Gastrocnemius medialis (tissue), 4 donors: ENCODE results near the gene HAUS7. TPM values are rescaled to one million over a fixed set of nuclear protein-coding genes. Genes with fewer than 3 reads are reported as not detected.
A peak's percentile ranks its signal among the peaks of the same experiment; 100 is the strongest.

ENCODE experiments used
- ATAC-seq, 2 donors: fragments of 150-250 bp; one replicate each; pipeline ENCODE4 v1.9.1; 2016
- DNase-seq, 2 donors: peaks; one replicate each; pipeline ENCODE4 v3.0.0-alpha.2; 2019
- H3K27ac ChIP-seq, 4 donors: fragments of 200-600 bp; sonication (generic); 1 replicate in 1 of 4; 2 replicates in 3 of 4; pipeline ENCODE4 v1.5.1; 2016 to 2018; ENCODE audit warnings: mild to moderate bottlenecking in 2 of 4, moderate library complexity in 1 of 4
- H3K27me3 ChIP-seq, 3 donors: fragments of 200-600 bp; sonication (generic) in 2 of 3; 1 replicate in 1 of 3; 2 replicates in 2 of 3; pipeline versions ENCODE4 v1.5.1 to v1.6.0; 2016 to 2019; ENCODE audit warnings: mild to moderate bottlenecking in 1 of 3, moderate library complexity in 1 of 3
- H3K36me3 ChIP-seq, 2 donors: fragments of 200-600 bp; sonication (generic) in 1 of 2; one replicate each; pipeline ENCODE4 v1.5.1; 2017 to 2018
- H3K4me1 ChIP-seq, 2 donors: fragments of 200-600 bp; sonication (generic) in 1 of 2; one replicate each; pipeline ENCODE4 v1.5.1; 2016 to 2017; ENCODE audit warnings: mild to moderate bottlenecking in 2 of 2
- H3K4me3 ChIP-seq, 4 donors: fragments of 200-600 bp; sonication (generic) in 3 of 4; 1 replicate in 1 of 4; 2 replicates in 3 of 4; pipeline ENCODE4 v1.5.1; 2016 to 2019; ENCODE audit warnings: mild to moderate bottlenecking in 2 of 4
- H3K9me3 ChIP-seq, 3 donors: fragments of 200-600 bp; sonication (generic) in 2 of 3; 1 replicate in 1 of 3; 2 replicates in 2 of 3; pipeline ENCODE4 v1.5.1; 2016 to 2019
- CTCF ChIP-seq, 5 experiments: fragments of 450-650 bp in 3 of 5; fragments of 200-600 bp in 2 of 5; sonication (generic) in 2 of 5; IDR thresholded peaks in 4 of 5; conservative IDR thresholded peaks in 1 of 5; 1 replicate in 4 of 5; 2 replicates in 1 of 5; pipeline ENCODE4 v1.5.1; 2016 to 2019; ENCODE audit warnings: antibody characterized with exemption in 5 of 5, mild to moderate bottlenecking in 3 of 5, moderate library complexity in 3 of 5
- POLR2A ChIP-seq, 2 donors: fragments of 450-650 bp; IDR thresholded peaks; one replicate each; pipeline ENCODE4 v1.6.1; 2017; ENCODE audit warnings: antibody characterized with exemption in 2 of 2, mild to moderate bottlenecking in 2 of 2, moderate library complexity in 2 of 2
- in situ Hi-C, 4 donors: fragments of 200-750 bp; cut with MboI; loops; one replicate each; pipeline versions ENCODE4 v1.15.0 to v1.8.0; 2017; ENCODE audit warnings: low sequenced_read_pairs in 4 of 4
- intact Hi-C: fragments of 100-400 bp; cut with DNase I; formaldehyde crosslinking; loops from one replicate; pipeline ENCODE4 v1.15.1; 2023; ENCODE audit warnings: low total_unique reads
- total RNA-seq, 4 donors: library from RNA; depleted of rRNA; stranded (reverse); fragments of >200 nt; gene quantifications; one replicate each; pipeline versions ENCODE4 v1.1.0 to v1.2.3, GENCODE V29; 2016

Gene HAUS7
- total RNA-seq, 4 donors from 2014 or later, result 10.6 to 19.8 (median 13.2) TPM

DNA sequence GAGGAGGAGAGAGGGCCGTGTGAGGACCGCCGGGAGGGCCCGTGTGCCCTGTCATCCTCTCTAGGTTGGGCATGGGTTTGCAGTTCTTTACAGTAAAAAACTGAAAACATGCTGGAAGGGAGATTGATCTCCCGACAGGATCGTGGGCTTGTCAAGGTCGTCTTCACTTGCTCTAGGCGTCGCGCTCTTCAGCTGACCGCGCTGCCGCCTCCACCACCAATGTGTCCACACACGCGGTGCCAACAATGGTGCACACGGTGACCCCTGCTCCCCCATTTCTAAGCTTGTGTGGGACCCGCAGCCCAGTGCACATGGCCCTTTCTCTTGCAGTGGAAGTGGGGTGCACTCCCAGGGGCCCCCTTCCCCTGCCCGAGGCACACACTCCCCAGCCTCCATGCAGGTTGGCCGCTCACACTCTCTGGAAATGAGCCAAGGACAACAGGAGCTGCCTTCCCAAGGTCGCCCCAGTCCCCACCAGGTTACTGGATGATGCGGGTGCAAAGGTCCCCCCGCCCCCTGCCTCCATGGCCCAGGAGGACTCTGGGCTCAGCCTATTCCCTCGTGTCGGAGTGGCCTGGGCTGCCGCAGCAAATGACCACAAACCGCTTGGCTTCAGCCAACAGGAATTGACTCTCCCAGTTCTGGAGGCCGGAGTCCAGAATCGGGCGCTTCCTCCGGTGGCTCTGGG lies 60.8 kb downstream of the HAUS7 start:
- intact Hi-C loops, result no loop called here

DNA sequence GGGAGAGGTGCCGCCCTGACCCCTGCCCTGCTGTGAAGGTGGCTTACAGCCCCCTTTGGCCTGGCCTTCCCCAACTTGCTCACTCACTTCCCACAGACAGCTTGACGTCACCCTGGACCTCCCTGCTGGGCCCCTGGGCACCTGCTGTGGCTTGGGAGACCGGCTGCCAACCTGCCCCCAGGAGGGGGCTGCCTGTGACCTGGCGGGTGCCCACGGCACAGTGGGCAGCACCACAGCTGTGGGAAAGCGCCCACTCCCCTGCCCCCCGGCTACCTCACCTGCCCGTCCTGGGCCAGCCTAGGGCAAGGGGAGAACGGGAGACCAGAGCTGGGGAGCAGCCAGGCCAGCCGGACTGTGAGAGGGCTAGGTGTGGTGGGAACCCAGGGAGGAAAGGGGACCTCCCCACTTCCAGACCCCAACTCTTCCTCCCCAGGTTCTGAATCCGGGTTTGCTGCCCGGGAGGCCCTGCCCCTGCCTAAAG lies 61.5 kb downstream of the HAUS7 start:
- Histone ChIP-seq H3K27me3 (peaks cover 0 to 14% (median 5%) of the 10 kb centered on the region in 3 donors), H3K27ac (peak overlapping the region in 1 of 4 donors; percentile 4), H3K9me3 (no peaks in the 10 kb centered on the region), H3K4me1 (no peaks in the 10 kb centered on the region), H3K4me3 (no peak overlapping the region), H3K36me3 (no peaks in the 10 kb centered on the region)
- intact Hi-C loops, result no loop called here
- DNase-seq (no peak), ATAC-seq (no peak)
- in situ Hi-C loops, result no loop called here
- TF ChIP-seq CTCF (IDR thresholded peaks at IDR 0.05 in 4 of 5, conservative IDR thresholded peaks at IDR 0.05 in 1 of 5) (no peak), POLR2A (IDR thresholded peaks at IDR 0.05) (no peak)

More for the DNA sequence above, 60.8 kb downstream of the HAUS7 start:
- in situ Hi-C loops, result no loop called here
- Histone ChIP-seq H3K36me3 (no peaks in the 10 kb centered on the region), H3K27ac (no peak overlapping the region), H3K4me1 (no peaks in the 10 kb centered on the region), H3K4me3 (no peak overlapping the region), H3K27me3 (peaks cover 0 to 14% (median 5%) of the 10 kb centered on the region in 3 donors), H3K9me3 (no peaks in the 10 kb centered on the region)
- ATAC-seq (no peak), DNase-seq (no peak)
- TF ChIP-seq POLR2A (IDR thresholded peaks at IDR 0.05) (no peak), CTCF (IDR thresholded peaks at IDR 0.05 in 4 of 5, conservative IDR thresholded peaks at IDR 0.05 in 1 of 5) (no peak)

DNA sequence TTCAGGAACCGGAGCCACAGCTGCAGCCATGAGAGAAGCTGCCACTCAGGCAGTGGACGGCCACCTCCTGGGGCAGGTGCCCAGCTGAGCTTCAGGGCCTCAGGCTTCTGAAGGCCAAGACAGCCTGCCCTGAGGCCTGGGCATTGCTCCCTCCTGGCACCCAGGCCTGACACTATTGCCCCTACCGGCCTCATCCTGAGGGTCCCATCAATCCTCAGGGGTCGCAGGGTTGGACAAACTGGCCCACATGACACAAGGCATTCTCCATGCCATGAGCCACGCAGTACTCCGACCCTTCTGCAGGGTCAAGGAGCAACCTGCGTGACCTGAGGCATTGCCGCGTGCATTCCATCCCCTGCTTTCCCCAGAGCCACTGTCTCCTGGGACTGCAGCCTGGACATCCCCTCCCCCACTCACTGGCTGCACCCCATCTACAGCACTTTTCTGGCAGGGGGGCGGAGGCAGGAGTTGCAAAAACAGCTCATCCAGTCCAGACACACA lies 62.1 kb downstream of the HAUS7 start:
- peaks cover 0 to 9% (median 5%) of the 10 kb centered on the region in 3 donors for H3K27me3 ChIP-seq
- no peaks in the 10 kb centered on the region for H3K36me3 ChIP-seq
- no peak for TF ChIP-seq POLR2A (IDR thresholded peaks at IDR 0.05)
- H3K27ac ChIP-seq, result no peak overlapping the region
- ATAC-seq, result no peak
- intact Hi-C loops (no loop called here), in situ Hi-C loops (no loop called here)
- no peaks in the 10 kb centered on the region for H3K4me1 ChIP-seq
- H3K9me3 ChIP-seq, result no peaks in the 10 kb centered on the region
- DNase-seq, result no peak
- no peak overlapping the region for H3K4me3 ChIP-seq

DNA sequence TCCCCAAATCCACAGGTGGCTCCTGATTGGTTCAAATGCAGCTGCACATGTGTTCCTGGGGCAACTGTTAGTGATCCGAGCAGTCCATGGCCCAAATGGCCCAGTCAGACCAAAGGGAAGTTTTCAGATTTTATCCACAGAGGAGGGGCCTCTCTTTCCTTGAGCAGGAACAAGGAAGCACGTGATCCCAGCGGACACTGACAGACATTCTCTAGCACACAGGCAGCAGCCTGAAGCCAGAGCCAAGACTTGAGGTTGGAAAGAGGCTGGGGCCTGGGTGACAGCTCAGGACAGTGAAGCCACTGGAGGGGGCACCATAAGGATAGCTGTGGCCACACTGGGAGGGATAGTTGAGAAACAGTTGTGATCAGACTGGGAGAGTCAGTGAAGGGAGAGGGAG lies 62.6 kb downstream of the HAUS7 start:
- Histone ChIP-seq H3K9me3 (no peaks in the 10 kb centered on the region), H3K27me3 (peaks cover 0 to 9% (median 5%) of the 10 kb centered on the region in 3 donors), H3K4me3 (no peak overlapping the region), H3K4me1 (no peaks in the 10 kb centered on the region), H3K36me3 (no peaks in the 10 kb centered on the region), H3K27ac (no peak overlapping the region)
- no peak for ATAC-seq
- DNase-seq, result no peak
- intact Hi-C loops, result no loop called here
- in situ Hi-C loops, result no loop called here
- no peak for TF ChIP-seq POLR2A (IDR thresholded peaks at IDR 0.05)

GRCh38 chrX:153406903-153407302 lies 63.5 kb downstream of the HAUS7 start:
- Histone ChIP-seq H3K27ac (no peak overlapping the region), H3K36me3 (no peaks in the 10 kb centered on the region), H3K4me3 (no peak overlapping the region), H3K27me3 (peaks cover 0 to 6% (median 5%) of the 10 kb centered on the region in 3 donors), H3K4me1 (no peaks in the 10 kb centered on the region), H3K9me3 (no peaks in the 10 kb centered on the region)
- intact Hi-C loops (no loop called here), in situ Hi-C loops (no loop called here)
- TF ChIP-seq CTCF (IDR thresholded peaks at IDR 0.05 in 4 of 5, conservative IDR thresholded peaks at IDR 0.05 in 1 of 5), result no peak
- TF ChIP-seq POLR2A (IDR thresholded peaks at IDR 0.05), result no peak
- ATAC-seq (no peak), DNase-seq (no peak)
